ENCODE measurements around the gene ZNF730.
"Not testable (repeated sequence)": the region's sequence is repeated elsewhere in the genome, so short reads cannot be mapped to it uniquely, and the experiment has no call there.

The ZNF730 gene

DNA sequence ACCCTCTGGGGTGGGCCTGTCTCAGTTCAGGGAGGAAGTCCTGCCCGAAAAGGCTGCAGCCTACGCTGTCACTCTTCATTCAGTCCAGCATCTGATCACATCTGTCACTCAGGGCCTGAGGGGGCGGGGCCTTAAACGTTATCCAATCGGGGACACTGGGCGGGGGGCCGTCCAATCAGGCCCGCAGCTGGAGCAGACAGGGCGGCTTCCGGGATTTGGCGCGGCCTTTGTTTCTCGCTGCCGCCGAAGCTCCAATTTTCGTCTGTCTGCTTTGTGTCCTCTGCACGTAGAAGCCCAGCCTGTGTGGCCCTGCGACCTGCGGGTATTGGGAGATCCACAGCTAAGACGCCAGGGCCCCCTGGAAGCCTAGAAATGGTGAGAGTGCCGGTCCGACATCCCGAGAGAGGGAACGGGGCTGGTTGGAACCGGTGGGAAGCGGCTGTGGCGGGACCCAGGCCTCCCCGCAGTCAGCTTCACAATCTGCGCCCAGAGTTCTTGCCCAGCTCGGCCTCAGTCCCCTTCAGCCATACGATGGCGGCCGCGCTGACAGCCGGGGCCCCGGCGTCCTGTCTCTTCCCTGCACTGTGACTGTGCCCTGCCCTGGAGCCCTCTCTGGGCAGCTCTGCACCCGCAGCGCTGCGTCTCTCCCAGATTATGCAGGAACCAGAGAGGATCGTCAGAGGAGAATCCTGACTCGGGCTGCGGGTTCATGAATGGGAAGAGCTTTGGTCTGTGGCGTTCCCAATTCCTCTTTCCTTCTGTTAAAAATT, at the start of gene ZNF730:
TSS of gene ZNF730 (plus strand) at position 224 of the 770 bp plus-strand sequence. CDS start at position 373, 149 bp downstream.
- intact Hi-C loops (cut with DNase I) = no loop called here

DNA sequence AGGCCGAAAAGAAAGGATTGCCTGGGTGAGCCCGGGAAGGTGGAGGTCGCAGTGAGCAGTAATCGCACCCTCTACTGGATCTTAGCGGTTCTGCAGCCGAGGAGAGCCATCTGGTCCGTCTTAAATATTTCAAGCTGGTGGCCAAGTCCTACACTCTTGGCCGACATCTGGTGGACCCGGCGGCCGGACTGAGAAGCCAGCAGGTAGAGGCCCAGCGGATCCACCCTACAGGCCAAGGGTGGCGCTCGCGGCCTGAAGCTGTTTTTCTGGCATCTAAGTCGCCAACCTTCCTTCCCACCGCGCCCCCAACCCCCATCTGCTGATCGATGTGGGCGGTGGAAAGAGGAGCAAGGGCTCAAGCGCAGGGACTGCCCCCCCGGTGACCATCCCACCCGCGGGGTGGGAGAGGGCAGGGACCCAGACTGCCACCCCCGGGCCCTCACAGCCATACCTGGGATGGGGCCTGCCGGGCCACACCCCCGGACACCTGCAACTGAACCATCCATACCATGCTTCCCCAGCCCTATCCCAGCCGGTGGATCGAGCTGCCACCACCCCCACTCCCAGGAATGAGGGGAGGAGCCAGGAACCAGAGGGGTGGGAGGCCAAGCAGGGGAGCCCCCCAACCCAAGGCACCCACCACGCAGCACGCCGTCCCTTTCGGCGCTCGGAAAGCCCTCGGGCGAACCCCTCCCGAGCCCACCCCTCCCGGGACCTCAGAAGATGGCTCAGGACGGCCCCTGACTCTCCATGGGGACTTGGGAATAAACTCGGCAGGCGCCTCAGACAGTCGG, 46.3 kb upstream of the ZNF730 start:
- peak in 11 of 42 donors; percentile 2 to 48 (median 13) for DNase-seq
- intact Hi-C loops (cut with DNase I) = no loop called here

More for the DNA sequence above, at the start of gene ZNF730:
- peak; percentile 9 to 88 (median 58) for DNase-seq

DNA sequence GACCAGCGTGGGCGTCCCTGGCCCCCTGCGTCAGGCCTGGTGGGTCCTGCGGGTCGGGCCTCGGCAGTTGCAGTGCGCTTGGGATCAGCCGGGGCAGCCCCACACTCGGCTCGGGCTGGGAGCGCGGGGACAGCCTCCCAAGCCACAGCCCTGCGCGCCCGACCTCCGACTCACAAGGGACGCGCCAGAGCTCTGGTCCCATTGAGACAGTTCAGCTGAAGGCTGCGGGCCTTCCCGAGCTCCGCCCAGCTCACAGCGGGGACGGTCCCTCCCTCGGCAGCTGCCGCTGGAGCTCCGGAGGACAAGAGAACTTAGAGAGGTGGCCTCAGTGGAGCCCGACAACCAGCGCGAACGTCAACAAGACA, 45.7 kb upstream of the ZNF730 start:
- peak in 24 of 42 donors; percentile 5 to 53 (median 16) for DNase-seq
- intact Hi-C loops (cut with DNase I) = no loop called here

DNA sequence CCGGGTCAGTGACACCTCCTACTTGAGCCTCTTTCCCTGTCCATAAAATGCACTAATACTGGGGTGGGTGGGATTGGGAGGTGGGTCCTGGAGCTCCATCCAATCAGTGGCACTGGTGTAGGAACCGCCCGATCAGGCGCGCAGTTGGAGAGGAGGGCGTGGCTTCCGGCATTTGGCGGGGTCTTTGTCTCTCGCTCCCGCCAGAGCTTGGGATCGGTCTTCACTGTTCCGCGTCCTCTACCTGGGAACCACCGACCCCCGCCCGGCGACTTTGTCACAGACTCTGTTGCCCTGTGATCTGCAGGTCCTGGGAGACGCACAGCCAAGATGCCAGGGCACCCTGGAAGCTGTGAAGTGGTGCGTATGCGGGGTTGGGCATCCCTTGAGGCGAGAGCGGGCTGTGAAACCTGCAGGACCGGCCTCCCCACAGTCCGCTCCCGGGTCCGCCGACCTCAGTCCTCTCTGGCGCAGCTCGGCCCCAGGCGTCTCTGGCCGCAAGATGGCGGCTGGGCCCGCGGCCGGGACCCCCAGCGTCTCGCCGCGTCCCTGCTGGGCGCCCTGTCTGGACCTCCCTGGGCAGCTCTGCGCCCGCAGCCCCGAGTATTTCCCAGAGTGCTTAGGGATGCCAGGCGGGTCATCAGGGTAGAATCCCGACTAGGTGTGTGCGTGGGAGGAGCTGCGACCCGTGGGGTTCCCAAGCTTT, 41.6 kb upstream of the ZNF730 start:
- intact Hi-C loops (cut with DNase I) = no loop called here
- DNase-seq = peak in 39 of 42 donors; percentile 10 to 70 (median 43)

DNA sequence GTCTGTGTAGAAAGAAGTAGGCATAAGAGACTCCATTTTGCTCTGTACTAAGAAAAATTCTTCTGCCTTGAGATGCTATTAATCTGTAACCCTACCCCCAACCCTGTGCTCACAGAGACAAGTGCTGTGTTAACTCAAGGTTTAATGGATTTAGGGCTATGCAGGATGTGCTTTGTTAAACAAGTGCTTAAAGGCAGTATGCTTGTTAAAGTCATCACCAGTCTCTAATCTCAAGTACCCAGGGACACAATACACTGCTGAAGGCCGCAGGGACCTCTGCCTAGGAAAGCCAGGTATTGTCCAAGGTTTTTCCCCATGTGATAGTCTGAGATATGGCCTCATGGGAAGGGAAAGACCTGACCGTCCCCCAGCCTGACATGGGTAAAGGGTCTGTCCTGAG, 39.0 kb upstream of the ZNF730 start:
- intact Hi-C loops (cut with DNase I); DNase-seq: not testable (repeated sequence)

DNA sequence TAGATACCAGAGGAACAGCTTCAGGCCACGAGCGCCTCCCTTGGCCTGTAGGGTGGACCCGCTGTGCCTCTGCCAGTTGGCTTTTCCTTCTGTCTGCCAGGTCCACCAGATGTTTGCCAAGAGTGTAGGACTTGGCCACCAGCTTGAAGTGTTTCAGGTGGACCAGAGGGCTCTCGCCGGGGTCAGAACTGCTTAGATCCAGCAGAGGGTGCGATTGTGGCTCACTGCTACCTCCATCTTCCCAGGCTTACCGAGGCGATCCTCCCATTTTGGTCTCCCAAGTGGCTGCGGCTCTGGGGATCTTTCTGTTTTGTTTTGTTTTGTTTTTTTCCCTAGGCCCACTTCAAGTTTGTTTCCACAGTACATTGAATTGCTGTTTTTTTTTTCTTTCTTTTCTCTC, 23.0 kb upstream of the ZNF730 start:
- DNase-seq = no peak
- intact Hi-C loops (cut with DNase I) = no loop called here

DNA sequence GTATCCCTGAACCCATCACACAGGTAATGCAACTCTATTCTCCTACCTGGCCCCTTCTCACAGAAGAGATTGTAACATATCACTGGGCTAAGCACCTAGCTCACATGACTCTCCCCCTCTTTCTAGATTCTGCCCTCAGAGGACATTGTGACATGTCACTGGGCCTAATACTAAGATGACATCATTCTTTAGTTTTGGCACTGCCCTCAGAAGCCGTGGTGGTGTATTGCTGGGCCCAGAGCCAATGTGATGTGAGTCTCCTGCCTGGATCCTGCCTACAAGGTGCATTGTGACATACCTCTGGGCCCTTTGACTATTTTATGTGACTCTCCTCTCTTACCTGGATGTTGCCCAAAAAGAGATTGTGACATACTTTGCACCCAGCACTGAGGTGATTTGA, 21.4 kb upstream of the ZNF730 start:
- no peak for DNase-seq
- intact Hi-C loops (cut with DNase I) = no loop called here

DNA sequence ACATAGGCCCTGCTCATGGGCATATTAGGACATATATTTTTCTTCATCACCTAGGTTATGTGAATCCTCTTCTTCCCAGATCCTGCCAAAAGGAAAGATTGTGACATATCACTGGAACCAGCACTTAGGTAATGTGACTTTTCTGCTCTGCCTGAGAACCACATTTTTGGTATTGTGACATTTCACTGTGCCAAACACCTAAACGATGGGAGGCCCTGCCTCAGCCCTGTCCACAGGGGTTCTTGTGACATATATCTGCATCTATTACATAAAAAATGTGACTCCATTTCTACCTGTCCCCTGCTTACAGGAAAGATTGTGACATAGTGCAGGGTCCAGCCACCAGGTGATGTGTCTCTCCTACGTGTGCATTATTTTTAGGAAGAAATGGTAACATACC, 18.5 kb upstream of the ZNF730 start:
- intact Hi-C loops (cut with DNase I) = no loop called here
- DNase-seq = no peak

DNA sequence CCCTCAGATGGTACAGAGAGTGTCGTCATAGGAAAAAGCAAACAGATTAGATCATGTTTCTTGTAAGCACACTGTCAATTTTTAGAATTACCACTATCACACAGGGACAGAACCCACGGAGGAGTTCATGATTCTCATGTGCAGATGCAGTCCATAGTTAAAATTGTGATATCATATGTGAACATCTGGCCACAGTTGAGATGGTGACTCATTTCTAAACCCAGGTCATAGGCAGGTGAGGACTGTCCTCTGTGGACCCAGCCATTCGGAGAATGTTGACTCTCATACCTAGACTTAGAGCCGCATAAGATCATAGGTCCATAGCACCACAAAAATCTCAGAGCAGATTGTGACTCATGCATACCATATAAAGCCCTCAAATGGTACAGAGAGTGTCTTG, 17.8 kb upstream of the ZNF730 start:
- no peak for DNase-seq
- intact Hi-C loops (cut with DNase I) = no loop called here

DNA sequence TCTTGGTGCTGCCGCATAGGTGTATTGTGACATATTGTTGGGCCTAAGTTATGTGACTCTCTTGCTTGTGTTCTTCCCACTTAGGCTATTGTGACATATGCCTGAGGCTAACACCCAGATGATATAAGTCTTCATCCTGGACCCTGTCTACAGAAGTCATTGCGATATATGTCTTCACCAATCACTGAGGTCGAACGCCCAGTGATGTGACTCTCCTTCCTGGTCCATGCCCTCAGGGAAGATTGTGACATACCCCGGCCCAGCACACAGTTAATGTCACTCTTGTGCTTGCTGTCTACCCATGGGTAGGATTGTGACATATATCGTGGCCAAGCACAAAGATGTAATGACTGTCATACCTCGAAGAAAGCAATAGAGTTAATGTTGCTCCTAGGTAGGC, 16.9 kb upstream of the ZNF730 start:
- intact Hi-C loops (cut with DNase I) = no loop called here
- no peak for DNase-seq

DNA sequence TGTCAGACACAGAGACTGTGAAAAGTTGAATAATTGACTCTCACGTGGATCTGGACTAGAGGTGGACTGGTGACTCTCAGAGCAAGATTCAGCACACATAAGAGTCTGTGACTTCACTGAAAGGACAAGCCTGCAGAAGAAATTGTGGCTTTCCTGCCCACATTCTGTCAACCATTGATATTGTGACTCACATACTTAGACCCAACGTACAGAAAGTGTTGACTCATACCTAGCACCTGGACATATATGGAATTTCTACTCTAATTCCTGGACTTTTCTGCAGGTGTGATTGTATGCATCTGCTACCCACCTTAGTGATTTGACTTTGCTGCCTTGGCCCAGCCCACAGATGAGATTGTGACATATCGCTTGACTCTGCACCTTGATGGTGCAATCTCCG, 15.6 kb upstream of the ZNF730 start:
- DNase-seq = no peak
- intact Hi-C loops (cut with DNase I) = no loop called here

DNA sequence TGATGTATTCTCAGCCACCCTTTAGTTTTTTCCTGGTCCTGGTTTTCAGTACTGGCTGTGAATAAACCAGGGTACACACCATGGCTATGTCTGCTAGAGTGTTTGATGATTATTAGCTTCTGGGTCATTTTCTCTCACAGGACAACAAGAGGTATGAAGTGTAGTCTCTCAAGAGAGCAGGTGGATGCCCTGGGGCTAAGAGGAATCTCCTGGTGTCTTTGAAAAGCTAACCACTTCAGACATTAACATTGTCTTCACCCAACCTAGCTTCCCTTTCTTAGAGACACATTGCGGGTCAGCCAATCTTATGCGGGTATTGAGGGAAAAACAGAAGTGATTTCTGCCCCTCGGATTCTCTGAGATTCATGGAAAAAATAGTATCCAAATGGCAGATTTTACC, 1.6 kb downstream of the ZNF730 start:
- DNase-seq = no peak
- intact Hi-C loops (cut with DNase I) = no loop called here

DNA sequence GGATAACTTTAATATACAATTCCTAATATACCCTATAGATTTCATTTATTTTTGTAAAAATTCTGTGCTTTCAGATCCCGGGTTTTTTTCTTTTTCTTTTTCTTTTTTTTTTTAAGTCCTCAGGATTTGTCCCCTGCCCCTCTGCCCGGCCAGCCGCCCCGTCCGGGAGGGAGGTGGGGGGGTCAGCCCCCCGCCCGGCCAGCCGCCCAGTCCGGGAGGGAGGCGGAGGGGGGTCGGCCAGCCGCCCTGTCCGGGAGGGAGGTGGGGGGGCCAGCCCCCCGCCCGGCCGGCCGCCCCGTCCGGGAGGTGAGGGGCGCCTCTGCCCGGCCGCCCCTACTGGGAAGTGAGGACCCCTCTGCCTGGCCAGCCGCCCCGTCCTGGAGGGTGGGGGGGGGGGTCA, 17.4 kb downstream of the ZNF730 start:
- DNase-seq; intact Hi-C loops (cut with DNase I): not testable (repeated sequence)

DNA sequence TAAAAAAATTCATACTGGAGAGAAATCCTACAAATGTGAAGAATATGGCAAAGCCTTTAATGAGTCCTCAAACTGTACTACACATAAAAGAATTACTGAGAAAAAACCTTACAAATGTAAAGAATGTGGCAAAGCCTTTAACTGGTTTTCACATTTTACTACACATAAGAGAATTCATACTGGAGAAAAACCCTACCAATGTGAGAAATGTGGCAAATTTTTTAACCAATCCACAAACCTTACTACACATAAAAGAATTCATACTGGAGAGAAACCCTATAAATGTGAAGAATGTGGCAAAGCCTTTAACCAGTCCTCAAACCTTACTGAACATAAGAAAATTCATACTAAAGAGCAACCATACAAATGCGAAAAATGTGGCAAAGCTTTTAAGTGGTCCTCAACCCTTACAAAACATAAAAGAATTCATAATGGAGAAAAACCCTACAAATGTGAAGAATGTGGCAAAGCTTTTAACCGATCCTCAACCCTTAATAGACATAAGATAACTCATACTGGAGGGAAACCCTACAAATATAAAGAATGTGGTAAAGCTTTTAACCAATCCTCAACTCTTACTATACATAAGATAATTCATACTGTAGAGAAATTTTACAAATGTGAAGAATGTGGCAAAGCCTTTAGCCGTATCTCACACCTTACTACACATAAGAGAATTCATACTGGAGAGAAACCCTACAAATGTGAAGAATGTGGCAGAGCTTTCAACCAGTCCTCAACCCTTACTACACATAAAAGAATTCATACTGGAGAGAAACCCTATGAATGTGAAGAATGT, 29.0 kb downstream of the ZNF730 start:
- DNase-seq = no peak
- intact Hi-C loops (cut with DNase I) = no loop called here

DNA sequence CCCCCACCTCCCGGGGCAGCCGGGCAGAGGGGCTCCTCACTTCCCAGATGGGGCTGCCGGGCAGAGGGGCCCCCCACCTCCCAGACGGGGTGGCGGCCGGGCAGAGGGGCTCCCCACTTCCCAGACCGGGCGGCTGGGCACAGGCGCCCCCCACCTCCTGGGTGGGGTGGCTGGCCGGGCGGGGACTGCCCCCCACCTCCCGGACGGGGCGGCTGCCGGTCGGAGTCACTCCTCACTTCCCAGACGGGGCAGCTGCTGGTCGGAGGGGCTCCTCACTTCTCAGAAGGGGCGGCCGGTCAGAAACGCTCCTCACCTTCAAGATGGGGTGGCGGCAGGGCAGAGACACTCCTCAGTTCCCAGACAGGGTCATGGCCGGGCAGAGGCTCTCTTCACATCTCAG, 43.9 kb downstream of the ZNF730 start:
- intact Hi-C loops (cut with DNase I) = no loop called here
- no peak for DNase-seq

DNA sequence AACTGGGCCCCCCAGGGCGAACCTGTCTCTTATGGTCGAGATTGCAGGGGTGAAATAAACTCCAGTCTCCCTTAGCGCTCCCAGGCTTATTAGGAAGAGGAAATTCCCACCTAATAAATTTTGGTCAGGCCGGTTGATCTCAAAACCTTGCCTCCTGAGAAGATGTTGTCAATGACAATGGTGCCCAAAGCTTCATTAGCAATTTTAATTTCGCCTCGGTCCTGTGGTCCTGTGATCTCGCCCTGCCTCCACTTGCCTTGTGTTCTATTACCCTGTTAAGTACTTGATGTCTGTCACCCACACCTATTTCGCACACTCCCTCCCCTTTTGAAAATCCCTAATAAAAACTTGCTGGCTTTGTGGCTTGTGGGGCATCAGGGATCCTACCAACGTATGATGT, 51.5 kb downstream of the ZNF730 start:
- DNase-seq; intact Hi-C loops (cut with DNase I): not testable (repeated sequence)

DNA sequence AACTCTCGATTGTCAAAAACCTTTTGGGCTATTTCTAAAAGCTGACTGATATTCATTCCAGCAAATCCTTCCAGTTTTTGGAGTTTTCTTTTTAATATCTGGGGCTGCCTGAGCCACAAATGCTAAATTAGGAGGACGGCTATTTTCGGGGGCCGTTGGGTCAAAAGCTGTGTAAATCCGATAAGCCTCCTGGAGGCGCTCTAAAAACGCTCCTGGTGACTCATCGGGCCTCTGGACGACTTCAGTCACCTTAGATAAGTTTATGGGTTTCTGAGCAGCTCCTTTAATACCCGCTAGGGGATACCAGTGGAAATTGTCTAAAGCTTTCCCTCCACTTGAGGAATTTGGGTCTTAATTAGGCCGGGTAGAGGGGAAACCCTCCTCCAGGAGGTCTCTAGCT, 66.4 kb downstream of the ZNF730 start:
- no peak for DNase-seq
- intact Hi-C loops (cut with DNase I) = no loop called here

DNA sequence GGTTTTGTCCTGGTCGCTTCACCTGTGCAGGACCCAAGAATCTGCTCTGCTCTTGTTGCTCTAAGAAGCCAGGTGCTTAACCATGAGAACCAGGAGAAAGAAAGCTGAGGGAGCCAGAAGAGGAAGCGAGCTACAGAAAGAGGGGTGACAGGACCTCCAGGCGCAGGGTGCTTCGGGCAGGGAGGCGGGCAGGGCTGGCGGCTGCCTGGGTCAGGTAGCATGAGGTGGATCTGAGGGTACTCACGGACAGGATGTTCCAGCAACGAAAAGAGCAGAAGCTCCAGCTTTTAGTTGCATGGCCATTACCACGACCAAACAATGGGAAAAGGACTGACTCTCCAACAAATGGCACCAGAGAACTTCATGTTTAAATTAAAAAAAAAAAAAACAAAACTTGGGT, 73.5 kb downstream of the ZNF730 start:
- no peak for DNase-seq
- intact Hi-C loops (cut with DNase I) = no loop called here
